Calu3 (cell line): Measurements from ENCODE around the gene C14orf119. TPM values are rescaled to one million over a fixed set of nuclear protein-coding genes. Genes with fewer than 3 reads are reported as not detected.

Source experiments
- BruUV-seq: library from RNA; stranded (reverse); fragments of 400-500 nt; replicated peaks from 2 replicates; lab custom pipeline; 2021; lab: Mats Ljungman, UMichigan
- CTCF ChIA-PET: fragments of 300-600 bp; sonication (Branson Sonifier 250); formaldehyde crosslinking; loops from one replicate; lab custom pipeline; 2022; ENCODE audit warnings: antibody characterized with exemption; lab: Charles Lee
- DNase-seq: peaks from one replicate; pipeline ENCODE4 v3.0.0; 2022
- H3K27ac Mint-ChIP-seq: one replicate; pipeline ENCODE4 v1.8.0; 2022; ENCODE audit warnings: mixed read lengths; ENCODE audit not compliant: unreplicated experiment
- H3K27me3 Mint-ChIP-seq: one replicate; pipeline ENCODE4 v1.8.0; 2022; ENCODE audit warnings: mixed read lengths; ENCODE audit not compliant: unreplicated experiment
- H3K36me3 Mint-ChIP-seq: one replicate; pipeline ENCODE4 v1.8.0; 2022; ENCODE audit warnings: mild to moderate bottlenecking, moderate library complexity, mixed read lengths; ENCODE audit not compliant: insufficient read depth, unreplicated experiment
- H3K4me1 Mint-ChIP-seq: one replicate; pipeline ENCODE4 v1.8.0; 2022; ENCODE audit warnings: mild to moderate bottlenecking, low read depth, mixed read lengths; ENCODE audit not compliant: unreplicated experiment
- H3K4me3 Mint-ChIP-seq: one replicate; pipeline ENCODE4 v1.8.0; 2022; ENCODE audit warnings: mild to moderate bottlenecking, low read depth, moderate library complexity, mixed read lengths; ENCODE audit not compliant: unreplicated experiment
- H3K9me3 Mint-ChIP-seq: one replicate; pipeline ENCODE4 v1.8.0; 2022; ENCODE audit warnings: low read depth, mixed read lengths; ENCODE audit not compliant: unreplicated experiment
- CTCF ChIP-seq: fragments of 200-600 bp; IDR thresholded peaks from one replicate; pipeline ENCODE4 v1.8.0; 2022; ENCODE audit warnings: antibody characterized with exemption; ENCODE audit not compliant: unreplicated experiment
- intact Hi-C: fragments of 100-400 bp; cut with micrococcal nuclease; formaldehyde crosslinking; loops from one replicate; pipeline ENCODE4 v1.10.0; 2022; ENCODE audit not compliant: unreplicated experiment
- total RNA-seq: library from RNA; stranded (reverse); gene quantifications from 2 replicates; pipeline ENCODE4 v1.2.3, GENCODE V29; 2022

Gene C14orf119
- total RNA-seq, 1 experiment from 2014 or later, result 47.3 TPM

- Mint-ChIP-seq H3K36me3 (peaks cover 57% of the 10 kb centered on the region), H3K4me1 (peaks cover 44% of the 10 kb centered on the region)
- CTCF ChIA-PET, result interaction anchor here (0.8 to 3.0 kb wide), 13 partner anchors 10 to 136 kb away, joined by 3 to 46 read pairs (median 5); partner anchors contain the start of gene AJUBA
Observed at GRCh38 chr14:23058654-23059504, 36.4 kb upstream of the C14orf119 start.

GRCh38 chr14:23060536-23061260 lies 34.6 kb upstream of the C14orf119 start:
- Mint-ChIP-seq H3K4me3 (no peak overlapping the region), H3K27me3 (no peaks in the 10 kb centered on the region)
- CTCF ChIA-PET, result no interaction called here

More at GRCh38 chr14:23058654-23059504, 36.4 kb upstream of the C14orf119 start:
- no peak for DNase-seq
- no peaks in the 10 kb centered on the region for H3K27me3 Mint-ChIP-seq
- BruUV-seq, result TSS peak; percentile 87
- no peak overlapping the region for H3K27ac Mint-ChIP-seq
- intact Hi-C loops, result loop anchor here (1.0 kb wide), 1 partner anchor 130 kb away; the partner anchor contains the start of gene PRMT5
- H3K4me3 Mint-ChIP-seq, result no peak overlapping the region
- no peak for TF ChIP-seq CTCF
- H3K9me3 Mint-ChIP-seq, result no peaks in the 10 kb centered on the region

GRCh38 chr14:23062002-23062401 lies 33.3 kb upstream of the C14orf119 start:
- intact Hi-C loops, result no loop called here
- CTCF ChIA-PET, result interaction anchor here (0.7 to 1.3 kb wide), 10 partner anchors 9 to 239 kb away, joined by 4 to 9 read pairs (median 6); partner anchors contain the start of genes ACIN1, AJUBA and C14orf119
- no peaks in the 10 kb centered on the region for H3K9me3 Mint-ChIP-seq
- peak overlapping the region; percentile 30 for H3K4me3 Mint-ChIP-seq
- peak overlapping the region; percentile 67 for H3K27ac Mint-ChIP-seq
- H3K27me3 Mint-ChIP-seq, result no peaks in the 10 kb centered on the region
- TF ChIP-seq CTCF, result no peak
- H3K36me3 Mint-ChIP-seq, result peaks cover 67% of the 10 kb centered on the region
- no TSS peak for BruUV-seq
- H3K4me1 Mint-ChIP-seq, result peaks cover 34% of the 10 kb centered on the region
- peak; percentile 85 for DNase-seq

More at GRCh38 chr14:23060536-23061260, 34.6 kb upstream of the C14orf119 start:
- H3K4me1 Mint-ChIP-seq, result peaks cover 47% of the 10 kb centered on the region
- DNase-seq, result no peak
- TF ChIP-seq CTCF, result no peak
- no peak overlapping the region for H3K27ac Mint-ChIP-seq
- intact Hi-C loops, result no loop called here
- peaks cover 65% of the 10 kb centered on the region for H3K36me3 Mint-ChIP-seq
- H3K9me3 Mint-ChIP-seq, result no peaks in the 10 kb centered on the region
- BruUV-seq, result no TSS peak

- intact Hi-C loops, result no loop called here
- no peak overlapping the region for H3K27ac Mint-ChIP-seq
- CTCF ChIA-PET, result interaction anchor here (0.8 kb wide), 1 partner anchor 77 kb away, joined by 3 read pairs; no protein-coding TSS in a partner anchor
- BruUV-seq, result no TSS peak
- peaks cover 65% of the 10 kb centered on the region for H3K36me3 Mint-ChIP-seq
- H3K27me3 Mint-ChIP-seq, result no peaks in the 10 kb centered on the region
- TF ChIP-seq CTCF, result no peak
- no peak for DNase-seq
- no peaks in the 10 kb centered on the region for H3K9me3 Mint-ChIP-seq
- H3K4me1 Mint-ChIP-seq, result peaks cover 26% of the 10 kb centered on the region
- H3K4me3 Mint-ChIP-seq, result no peak overlapping the region
Observed at GRCh38 chr14:23063601-23064000, 31.7 kb upstream of the C14orf119 start.
